A673 (cell line): Measurements from ENCODE around the gene SPTBN2. TPM values are rescaled to one million over a fixed set of nuclear protein-coding genes. Genes with fewer than 3 reads are reported as not detected.

ENCODE experiments used
- BruUV-seq: library from RNA; stranded (reverse); fragments of 400-500 nt; replicated peaks from 2 replicates; lab custom pipeline; 2021; lab: Mats Ljungman, UMichigan
- CTCF ChIA-PET: fragments of 300-600 bp; sonication (Branson Sonifier 250); formaldehyde crosslinking; loops from one replicate; lab custom pipeline; 2022; ENCODE audit warnings: antibody characterized with exemption; lab: Charles Lee
- POLR2A ChIA-PET: fragments of 300-600 bp; sonication (Branson Sonifier 250); formaldehyde crosslinking; loops from one replicate; lab custom pipeline; 2022; ENCODE audit warnings: antibody characterized with exemption; ENCODE audit not compliant: low non-redundant PET; lab: Charles Lee
- DNase-seq: peaks from one replicate; pipeline ENCODE4 v3.0.0-alpha.2; 2015; ENCODE audit warnings: low spot score
- H3K27ac ChIP-seq: fragments of 200-600 bp; sonication (generic); 2 replicates; pipeline ENCODE4 v1.5.1; 2016; ENCODE audit warnings: mixed run types, low read depth, mild to moderate bottlenecking, mixed read lengths, antibody characterized with exemption, low read length; ENCODE audit not compliant: poor library complexity, severe bottlenecking
- H3K27me3 ChIP-seq: fragments of 200-600 bp; sonication (generic); replicated peaks from 2 replicates; pipeline ENCODE4 v1.6.1; 2017; ENCODE audit warnings: mixed run types, low read depth, mild to moderate bottlenecking, mixed read lengths, antibody characterized with exemption, low read length; ENCODE audit not compliant: insufficient read depth, poor library complexity
- H3K36me3 ChIP-seq: fragments of 200-600 bp; sonication (generic); 2 replicates; pipeline ENCODE4 v1.6.1; 2016; ENCODE audit warnings: mixed run types, mild to moderate bottlenecking, mixed read lengths, antibody characterized with exemption, low read length; ENCODE audit not compliant: insufficient read depth, poor library complexity, severe bottlenecking
- H3K4me1 ChIP-seq: fragments of 200-600 bp; sonication (generic); 2 replicates; pipeline ENCODE4 v1.6.1; 2017; ENCODE audit warnings: mixed run types, mild to moderate bottlenecking, mixed read lengths, antibody characterized with exemption, low read length; ENCODE audit not compliant: insufficient read depth, poor library complexity, severe bottlenecking
- H3K4me3 ChIP-seq: fragments of 200-600 bp; sonication (generic); 2 replicates; pipeline ENCODE4 v1.5.1; 2016; ENCODE audit warnings: low read depth, mixed run types, mild to moderate bottlenecking, mixed read lengths, low read length; ENCODE audit not compliant: poor library complexity, severe bottlenecking
- H3K9me3 ChIP-seq: fragments of 200-600 bp; sonication (generic); 2 replicates; pipeline ENCODE4 v1.6.1; 2016; ENCODE audit warnings: mixed run types, low read depth, mild to moderate bottlenecking, mixed read lengths, antibody characterized with exemption, low read length; ENCODE audit not compliant: poor library complexity, severe bottlenecking
- CTCF ChIP-seq: fragments of 300-800, 200-600 bp; sonication (generic); conservative IDR thresholded peaks from 2 replicates; pipeline ENCODE4 v1.5.1; 2017; ENCODE audit warnings: low read depth, mild to moderate bottlenecking, antibody characterized with exemption, low read length, moderate library complexity, mixed read lengths
- EZH2 ChIP-seq: fragments of 200-600 bp; sonication (generic); IDR thresholded peaks from 2 replicates; pipeline ENCODE4 v1.6.1; 2017; ENCODE audit warnings: borderline replicate concordance, low read depth, mild to moderate bottlenecking, mixed read lengths, antibody characterized with exemption, low read length; ENCODE audit not compliant: poor library complexity, severe bottlenecking
- intact Hi-C: fragments of 100-400 bp; cut with micrococcal nuclease; formaldehyde crosslinking; loops from one replicate; pipeline ENCODE4 v1.10.0; 2022; ENCODE audit not compliant: unreplicated experiment
- total RNA-seq: library from RNA; stranded (reverse); gene quantifications from 2 replicates; pipeline ENCODE4 v1.2.3, GENCODE V29; 2021

Gene SPTBN2
- total RNA-seq, 1 experiment from 2014 or later = 21.1 TPM

GRCh38 chr11:66713746-66714480 is 15.1 kb downstream of the SPTBN2 start:
- no TSS peak for BruUV-seq
- Histone ChIP-seq H3K9me3 (no peaks in the 10 kb centered on the region), H3K27me3 (no peaks in the 10 kb centered on the region), H3K4me1 (no peaks in the 10 kb centered on the region), H3K36me3 (no peaks in the 10 kb centered on the region), H3K4me3 (no peak overlapping the region), H3K27ac (no peak overlapping the region)
- intact Hi-C loops = no loop called here
- TF ChIP-seq EZH2 (no peak), CTCF (no peak)
- DNase-seq = no peak
- POLR2A ChIA-PET = interaction anchor here (0.5 to 0.6 kb wide), 2 partner anchors 10 to 855 kb away, joined by 3 to 4 read pairs; no protein-coding TSS in a partner anchor
- CTCF ChIA-PET = interaction anchor here (0.6 kb wide), 1 partner anchor 283 kb away, joined by 3 read pairs; no protein-coding TSS in a partner anchor

GRCh38 chr11:66710384-66710930 is 18.6 kb downstream of the SPTBN2 start:
- no peak for TF ChIP-seq CTCF
- Histone ChIP-seq H3K27ac (no peak overlapping the region), H3K4me1 (no peaks in the 10 kb centered on the region), H3K4me3 (no peak overlapping the region), H3K27me3 (no peaks in the 10 kb centered on the region), H3K9me3 (no peaks in the 10 kb centered on the region), H3K36me3 (no peaks in the 10 kb centered on the region)
- intact Hi-C loops = no loop called here
- no TSS peak for BruUV-seq
- CTCF ChIA-PET = no interaction called here
- POLR2A ChIA-PET = no interaction called here
- DNase-seq = no peak

GRCh38 chr11:66708701-66709100 is 20.3 kb downstream of the SPTBN2 start:
- H3K4me3 ChIP-seq = no peak overlapping the region
- H3K36me3 ChIP-seq = peaks cover 3% of the 10 kb centered on the region
- no peaks in the 10 kb centered on the region for H3K4me1 ChIP-seq
- no peaks in the 10 kb centered on the region for H3K27me3 ChIP-seq
- no TSS peak for BruUV-seq
- no peak for TF ChIP-seq EZH2
- TF ChIP-seq CTCF = no peak
- ChIA-PET POLR2A (no interaction called here), CTCF (no interaction called here)
- H3K27ac ChIP-seq = no peak overlapping the region
- DNase-seq = no peak
- H3K9me3 ChIP-seq = no peaks in the 10 kb centered on the region
- intact Hi-C loops = no loop called here
